HG03066 (cell line): Measurements from ENCODE around the gene SHISAL1.
"Not testable (repeated sequence)": the region's sequence is repeated elsewhere in the genome, so short reads cannot be mapped to it uniquely, and the experiment has no call there.

ENCODE experiments used
- ATAC-seq: cut with Tn5 transposase; IDR thresholded peaks from one replicate; pipeline ENCODE4 v1.9.1; 2021; ENCODE audit warnings: low read depth; ENCODE audit not compliant: unreplicated experiment

SHISAL1 gene

GRCh38 chr22:44329179-44329796 is 16.5 kb upstream of the SHISAL1 start:
- peak; percentile 84 for ATAC-seq

GRCh38 chr22:44328762-44329161 is 16.0 kb upstream of the SHISAL1 start:
- no peak for ATAC-seq

- no peak for ATAC-seq
Measured at GRCh38 chr22:44328326-44328725, 15.6 kb upstream of the SHISAL1 start.

- no peak for ATAC-seq
Measured at GRCh38 chr22:44326491-44326885, 13.7 kb upstream of the SHISAL1 start.

- no peak for ATAC-seq
Measured at GRCh38 chr22:44325718-44326490, 13.2 kb upstream of the SHISAL1 start.

- ATAC-seq, result not testable (repeated sequence)
Measured at GRCh38 chr22:44323140-44323790, 10.5 kb upstream of the SHISAL1 start.

- ATAC-seq, result no peak
Measured at GRCh38 chr22:44319685-44320084, 6.9 kb upstream of the SHISAL1 start.

GRCh38 chr22:44318751-44319150 is 6.0 kb upstream of the SHISAL1 start:
- ATAC-seq, result no peak

GRCh38 chr22:44317886-44318637 is 5.3 kb upstream of the SHISAL1 start:
- ATAC-seq, result no peak

GRCh38 chr22:44317123-44317444 is 4.3 kb upstream of the SHISAL1 start:
- no peak for ATAC-seq

- no peak for ATAC-seq
Measured at GRCh38 chr22:44316393-44317122, 3.8 kb upstream of the SHISAL1 start.

- ATAC-seq, result no peak
Measured at GRCh38 chr22:44314425-44315067, 1.8 kb upstream of the SHISAL1 start.

- no peak for ATAC-seq
Measured at GRCh38 chr22:44313385-44314006, 745 bp upstream of the SHISAL1 start.

- no peak for ATAC-seq
Measured at GRCh38 chr22:44311855-44312170, 938 bp downstream of the SHISAL1 start.

GRCh38 chr22:44311104-44311854 is 1.5 kb downstream of the SHISAL1 start:
- ATAC-seq, result no peak

GRCh38 chr22:44309647-44310046 is 3.1 kb downstream of the SHISAL1 start:
- no peak for ATAC-seq

GRCh38 chr22:44309137-44309536 is 3.6 kb downstream of the SHISAL1 start:
- ATAC-seq, result no peak

- ATAC-seq, result no peak
Measured at GRCh38 chr22:44307509-44308169, 5.1 kb downstream of the SHISAL1 start.

- no peak for ATAC-seq
Measured at GRCh38 chr22:44305888-44306287, 6.9 kb downstream of the SHISAL1 start.
